DMS79 treated with DMSO at 0.1 percent for 48 hours (cell line): ENCODE data around the gene LGR6.

Experiments used
- DNase-seq: peaks from one replicate; lab custom pipeline; 2025; lab: John Stamatoyannopoulos, UW

The LGR6 gene

DNA sequence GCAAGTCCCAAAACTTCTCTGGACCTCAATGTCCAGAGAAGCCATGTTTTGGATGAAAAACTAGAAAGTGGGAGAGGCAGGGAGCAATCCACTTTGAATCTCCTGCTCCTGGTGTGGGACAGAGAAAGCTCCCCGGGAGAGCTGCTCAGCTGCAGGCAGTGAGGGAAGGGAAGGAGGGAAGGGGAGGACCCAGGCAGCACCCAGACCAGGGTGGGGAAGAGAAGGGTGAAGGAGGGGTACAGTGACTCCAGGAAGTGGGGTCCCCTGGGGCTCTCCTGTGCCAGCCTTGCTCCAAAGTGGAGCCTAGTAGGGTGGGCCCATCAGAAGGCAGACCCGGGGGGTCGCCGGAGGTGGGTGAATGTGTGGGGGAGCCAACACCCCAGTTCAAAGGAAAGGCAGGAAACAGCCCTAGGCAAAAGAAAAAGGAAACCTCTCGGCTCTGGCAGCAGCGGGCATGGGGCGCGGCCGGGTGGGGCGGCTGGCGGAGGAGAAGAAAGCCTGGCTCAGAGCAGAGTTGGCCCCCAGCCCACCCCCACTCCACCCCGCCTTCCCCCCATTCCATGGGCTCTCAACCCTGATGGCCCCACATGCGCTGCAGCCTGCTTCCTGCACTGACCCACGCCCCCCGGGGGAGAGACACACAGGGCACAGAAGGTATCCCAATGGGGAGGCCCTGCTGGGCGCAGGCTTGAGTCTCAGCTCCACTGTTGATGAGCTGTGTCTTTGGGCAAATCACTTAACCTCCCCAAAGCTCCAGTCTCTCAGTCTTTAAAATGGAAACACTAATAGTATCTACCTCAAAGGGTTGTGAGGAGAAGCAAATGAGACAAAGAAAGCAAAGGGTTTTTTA is 5.7 kb downstream of the LGR6 start:
- peak; percentile 68 for DNase-seq

DNA sequence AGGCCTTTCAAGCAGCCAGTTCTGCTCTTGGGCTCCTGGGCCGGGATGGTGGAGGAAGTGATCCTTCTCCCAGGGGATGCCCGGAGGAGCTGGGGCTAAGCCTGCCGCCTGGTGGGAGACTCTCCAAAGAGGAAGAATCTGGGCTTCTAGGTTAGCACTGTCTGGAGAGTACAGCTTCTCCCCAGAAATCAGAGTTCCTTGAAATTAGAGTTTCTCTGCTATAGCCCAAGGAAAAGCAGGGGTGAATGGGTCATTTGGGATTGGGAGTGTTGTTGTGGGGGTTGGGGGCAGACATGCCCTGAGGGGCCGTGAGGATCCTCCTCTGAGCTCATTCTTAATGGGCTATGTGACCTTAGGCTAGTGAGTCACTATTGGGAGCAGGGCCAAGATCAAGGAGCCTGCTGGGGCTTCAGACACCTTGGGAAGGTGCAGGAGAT is 6.5 kb downstream of the LGR6 start:
- DNase-seq = peak; percentile 30

DNA sequence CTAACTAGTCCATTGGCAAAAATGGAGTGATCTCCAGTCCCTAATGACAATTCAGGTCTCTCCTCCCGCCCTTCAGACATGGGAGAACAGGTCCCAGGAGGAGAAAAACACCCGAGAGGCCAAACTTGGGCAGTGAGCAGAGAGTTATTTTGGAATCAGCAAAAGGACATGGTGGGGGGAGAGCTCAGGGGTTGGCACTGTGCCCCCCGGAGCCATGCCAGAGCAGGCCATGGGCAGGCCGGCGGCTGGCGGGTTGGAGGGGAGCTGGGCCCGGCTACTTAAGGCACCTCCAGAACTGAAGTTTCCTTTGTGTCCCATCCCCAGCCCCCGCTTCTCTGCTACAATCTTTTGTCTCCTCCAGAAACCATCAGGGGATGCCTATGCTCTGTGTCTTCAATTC is 7.1 kb downstream of the LGR6 start:
- DNase-seq = no peak

- no peak for DNase-seq
Measured at GRCh38 chr1:202201266-202201665, 7.7 kb downstream of the LGR6 start.

DNA sequence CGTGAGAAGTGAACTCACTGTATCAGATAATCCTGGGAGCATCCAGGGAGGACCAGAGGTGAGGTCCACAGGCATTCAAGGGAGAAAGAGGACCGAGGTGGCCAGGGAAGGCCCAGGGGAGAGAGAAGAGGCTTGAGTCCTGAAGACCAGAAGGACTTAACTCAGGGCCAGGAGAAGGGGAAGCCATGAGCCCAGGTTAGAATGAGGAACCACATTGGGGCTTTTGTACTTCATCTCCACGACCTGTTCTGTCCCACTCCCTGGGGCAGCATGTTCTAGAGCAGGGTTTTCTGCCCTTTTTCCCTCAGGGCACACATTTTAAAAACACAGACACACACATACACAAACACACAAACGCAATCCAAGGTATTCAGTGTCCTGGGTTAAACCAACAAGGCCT is 8.4 kb downstream of the LGR6 start:
- DNase-seq = no peak

GRCh38 chr1:202202500-202203168 is 9.0 kb downstream of the LGR6 start:
- DNase-seq = no peak

- DNase-seq = no peak
Measured at GRCh38 chr1:202203238-202204039, 9.8 kb downstream of the LGR6 start.

DNA sequence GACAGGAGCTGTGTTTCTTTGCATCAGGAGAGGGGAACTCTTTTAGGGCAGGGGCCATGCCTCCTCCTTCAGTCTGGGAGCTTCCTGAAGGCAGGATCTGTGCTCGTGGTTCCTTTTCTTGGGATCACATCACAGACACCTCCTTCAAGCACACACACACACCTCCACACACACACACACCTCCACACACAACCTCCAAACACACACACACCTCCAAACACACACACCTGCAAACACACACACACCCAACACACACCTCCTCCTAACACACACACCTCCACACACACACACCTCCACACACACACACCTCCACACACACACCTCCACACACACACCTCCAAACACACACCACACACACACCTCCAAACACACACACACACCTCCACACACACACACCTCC is 10.5 kb downstream of the LGR6 start:
- DNase-seq = no peak

DNA sequence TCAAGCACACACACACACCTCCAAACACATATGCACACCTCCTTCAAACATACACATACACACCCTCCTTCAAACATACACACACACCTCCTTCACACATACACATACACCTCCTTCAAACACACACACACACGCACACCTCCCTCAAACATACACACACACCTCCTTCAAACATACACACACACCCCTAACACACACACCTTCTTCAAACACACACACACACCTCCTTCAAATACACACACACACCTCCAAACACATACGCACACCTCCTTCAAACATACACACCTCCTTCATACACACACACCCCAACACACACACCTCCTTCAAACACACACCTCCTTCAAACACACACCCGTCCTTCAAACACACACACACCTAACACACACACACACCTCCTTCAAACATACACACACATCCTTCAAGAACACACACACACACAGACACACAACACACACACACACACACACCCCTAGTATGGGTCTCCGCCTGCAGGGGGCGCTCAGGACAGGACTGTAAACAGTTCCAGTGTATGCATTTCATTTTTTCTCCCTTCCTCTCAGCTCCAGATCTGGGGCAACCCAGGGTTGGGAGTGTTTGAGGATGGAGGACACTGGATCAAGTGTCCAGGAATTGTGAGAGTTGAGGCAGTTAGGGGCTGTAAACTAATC is 12.1 kb downstream of the LGR6 start:
- no peak for DNase-seq

GRCh38 chr1:202207292-202207691 is 13.7 kb downstream of the LGR6 start:
- DNase-seq = peak; percentile 34

DNA sequence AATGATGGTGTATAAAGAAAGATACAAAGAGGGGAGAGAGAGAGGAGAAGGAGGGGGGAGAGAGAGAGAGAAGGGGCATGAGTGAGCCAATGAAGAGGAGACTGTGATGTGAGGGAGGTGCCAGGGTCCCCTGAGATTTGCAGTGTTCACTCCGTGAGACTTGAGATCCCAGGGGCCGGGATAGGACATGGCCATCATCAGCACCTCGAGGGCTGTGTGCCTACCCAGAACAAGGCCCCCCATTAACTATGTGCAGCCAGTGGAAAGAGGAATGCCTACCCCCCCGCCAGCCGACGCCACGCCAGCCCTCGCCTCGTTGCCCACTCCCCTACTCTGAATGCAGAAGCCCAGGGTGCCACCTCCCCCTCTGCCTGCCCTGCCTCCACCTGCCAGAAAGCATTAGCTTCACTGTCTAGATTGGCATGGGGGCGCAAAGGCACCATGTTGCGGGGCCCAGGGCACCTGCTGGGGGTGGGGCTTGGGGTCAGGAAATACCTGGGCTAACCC is 14.8 kb downstream of the LGR6 start:
- no peak for DNase-seq

DNA sequence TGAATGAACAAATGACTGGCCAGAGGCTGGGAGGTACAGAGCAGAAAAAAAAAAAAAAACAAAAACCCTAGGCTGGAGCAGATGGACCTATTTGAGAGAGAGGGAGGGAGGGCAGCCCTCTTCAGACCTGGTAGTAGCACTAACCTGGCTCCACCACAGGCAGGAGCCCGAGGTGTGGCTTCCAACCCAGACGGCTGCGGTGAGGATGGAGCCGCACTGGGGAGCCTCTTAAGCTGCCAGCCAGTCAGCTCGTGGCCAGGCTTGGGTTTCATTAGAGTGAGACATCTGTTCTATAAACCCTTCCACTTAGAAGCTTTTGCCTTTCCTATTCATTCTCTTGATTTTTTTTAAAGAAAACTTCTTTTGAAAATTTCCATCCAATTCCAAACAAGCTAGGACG is 16.8 kb downstream of the LGR6 start:
- peak; percentile 93 for DNase-seq

DNA sequence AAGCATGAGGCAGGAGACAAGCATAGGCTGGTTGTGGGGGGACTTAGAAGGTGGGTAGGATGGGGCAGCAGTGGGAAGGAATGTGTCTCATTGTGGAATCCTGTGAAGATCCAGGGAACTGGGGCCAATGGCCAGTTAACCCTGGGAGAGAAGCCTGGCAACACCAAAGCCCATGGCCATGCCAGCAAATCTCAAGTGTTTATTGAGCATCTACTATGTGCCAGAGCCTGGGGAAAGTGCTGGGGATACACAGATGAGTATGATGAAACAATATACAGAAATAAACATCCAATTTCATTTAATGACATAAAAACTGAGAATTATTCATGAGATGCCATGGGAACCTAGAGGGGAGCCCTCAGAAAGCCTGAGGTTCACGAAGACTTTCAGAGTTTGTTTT is 17.4 kb downstream of the LGR6 start:
- no peak for DNase-seq

GRCh38 chr1:202212787-202213186 is 19.2 kb downstream of the LGR6 start:
- DNase-seq = no peak

DNA sequence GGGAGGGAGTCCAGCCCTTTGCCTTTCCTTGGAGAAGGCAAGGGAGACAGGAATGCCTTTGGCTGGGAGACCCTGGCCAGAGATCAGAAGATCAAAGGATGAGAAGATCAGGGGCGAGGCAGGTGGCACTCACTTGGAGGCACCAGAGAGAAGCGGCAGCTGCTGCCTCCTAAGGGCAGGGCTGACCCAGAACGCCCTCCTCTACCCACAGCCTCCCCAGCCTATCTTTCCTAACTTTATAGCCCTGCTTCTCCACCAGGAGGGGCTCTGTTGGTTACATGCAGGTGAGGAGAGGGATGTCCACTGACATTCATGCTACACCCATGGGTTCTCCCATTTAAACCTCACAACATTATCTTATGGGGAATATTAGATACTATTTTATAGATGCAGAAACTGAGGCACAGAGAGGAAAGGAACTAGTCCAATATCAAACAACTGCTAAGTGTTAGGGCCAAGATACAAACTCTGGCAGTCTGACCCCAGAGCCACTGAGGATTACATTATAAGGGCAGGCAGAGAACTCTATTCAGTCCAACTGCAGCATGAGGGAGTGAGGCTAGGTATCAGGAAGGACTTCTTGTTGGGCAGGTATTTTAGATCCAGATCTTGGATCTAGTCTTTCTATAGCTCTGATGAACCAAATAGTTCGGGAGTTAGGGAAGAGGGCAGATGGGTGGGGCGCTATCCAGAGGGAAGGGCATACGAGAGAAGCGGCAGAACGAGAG is 19.9 kb downstream of the LGR6 start:
- no peak for DNase-seq

- DNase-seq = peak; percentile 22
Measured at GRCh38 chr1:202214089-202214843, 20.7 kb downstream of the LGR6 start.

DNA sequence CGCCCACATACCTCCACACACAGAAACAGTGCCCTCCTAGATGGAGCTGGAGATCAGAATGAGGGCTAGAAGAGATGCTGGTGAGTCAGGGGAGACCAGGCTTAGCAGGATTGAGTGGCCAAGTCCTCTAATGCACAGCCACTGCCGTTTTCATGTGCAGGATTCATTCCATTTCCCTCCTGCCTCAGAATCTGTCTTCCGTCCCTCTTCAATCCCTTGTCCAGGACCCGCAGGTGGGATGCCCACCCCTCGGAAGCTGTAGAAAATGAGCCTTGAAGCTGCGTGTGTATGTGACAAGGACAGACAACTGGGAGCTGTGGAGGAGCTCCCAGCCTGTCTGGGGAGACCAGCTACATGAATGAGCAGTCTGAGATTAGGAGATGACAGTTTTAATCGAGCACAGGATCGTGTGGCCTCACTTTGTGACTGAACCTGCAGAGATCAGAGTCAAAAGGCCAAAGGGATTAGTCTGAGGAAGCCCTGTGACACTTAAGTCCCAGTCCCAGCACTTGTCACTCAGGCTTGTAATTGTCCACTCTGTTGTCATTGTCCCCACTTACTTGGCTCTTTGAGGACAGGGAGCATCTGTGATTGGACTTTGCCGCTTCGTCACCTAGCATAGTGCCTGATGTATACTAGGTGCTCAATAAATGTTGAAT is 22.0 kb downstream of the LGR6 start:
- DNase-seq = no peak

GRCh38 chr1:202216691-202217090 is 23.1 kb downstream of the LGR6 start:
- no peak for DNase-seq

GRCh38 chr1:202217516-202217915 is 23.9 kb downstream of the LGR6 start:
- no peak for DNase-seq

DNA sequence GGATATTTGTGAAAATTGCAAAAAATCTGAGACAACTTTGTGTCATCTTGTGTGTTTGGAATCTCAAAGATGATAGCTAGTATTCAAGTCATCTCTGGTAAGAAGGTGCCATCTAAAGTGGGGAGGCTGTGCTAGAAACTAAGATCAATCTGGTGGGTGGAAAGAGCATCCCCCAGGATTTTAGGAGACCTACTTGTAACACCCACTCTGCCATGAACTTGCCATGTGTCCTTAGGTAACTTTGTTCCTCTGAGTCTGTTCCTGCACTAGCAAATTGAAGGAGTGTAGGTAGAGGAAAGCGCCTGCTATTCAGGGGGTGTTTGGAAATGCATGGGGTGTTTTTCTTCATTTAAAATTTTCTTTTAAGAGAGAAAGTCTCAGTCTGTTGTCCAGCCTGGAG is 24.4 kb downstream of the LGR6 start:
- DNase-seq = no peak
